Psoas muscle (tissue), 8 donors: ENCODE measurements around the gene MYO1E. TPM values are rescaled to one million over a fixed set of nuclear protein-coding genes. Genes with fewer than 3 reads are reported as not detected.
A peak's percentile ranks its signal among the peaks of the same experiment; 100 is the strongest.

Source experiments
- ATAC-seq, 4 donors: fragments of 200-7000 bp; cut with Tn5 transposase; one replicate each; pipeline ENCODE4 v1.9.1; 2020; ENCODE audit warnings: moderate library complexity in 3 of 4, mild to moderate bottlenecking in 2 of 4
- DNase-seq, 2 donors: peaks; one replicate each; pipeline ENCODE4 v3.0.0-alpha.2; 2020
- H3K27ac ChIP-seq: fragments of 200-600 bp; one replicate; pipeline ENCODE4 v1.8.0; 2022
- H3K27me3 ChIP-seq, 3 donors: fragments of 200-600 bp in 1 of 3; one replicate each; pipeline versions ENCODE4 v1.6.1 to v1.8.0; 2013 to 2022; ENCODE audit warnings: low read length in 2 of 3, mild to moderate bottlenecking in 2 of 3, moderate library complexity in 1 of 3; ENCODE audit not compliant: insufficient read depth in 3 of 3
- H3K36me3 ChIP-seq, 2 donors: fragments of 200-600 bp in 1 of 2; one replicate each; pipeline versions ENCODE4 v1.6.1 to v1.8.0; 2013 to 2022; ENCODE audit warnings: low read depth in 1 of 2, mild to moderate bottlenecking in 1 of 2, moderate library complexity in 1 of 2; ENCODE audit not compliant: insufficient read depth in 1 of 2
- H3K4me1 ChIP-seq: fragments of 200-600 bp; one replicate; pipeline ENCODE4 v1.8.0; 2022
- H3K4me3 ChIP-seq: fragments of 200-600 bp; one replicate; pipeline ENCODE4 v1.8.0; 2022; ENCODE audit warnings: mild to moderate bottlenecking
- H3K9me3 ChIP-seq: fragments of 200-600 bp; one replicate; pipeline ENCODE4 v1.8.0; 2022
- CTCF ChIP-seq: fragments of 200-600 bp; IDR thresholded peaks from one replicate; pipeline ENCODE4 v1.8.0; 2022; ENCODE audit warnings: antibody characterized with exemption
- WGBS, 3 donors: extraction: QIAGEN DNeasy Blood & Tissue Kit; methylation state at CpG; one replicate each; pipeline versions ENCODE4 v1.1.6 to v1.1.7; 2013; 5-methylcytosine and 5-hydroxymethylcytosine counted together
- intact Hi-C, 2 donors: fragments of 100-400 bp; cut with DNase I; formaldehyde crosslinking; loops; one replicate each; pipeline versions ENCODE4 v1.11.0 to v1.14.2; 2022
- polyA plus RNA-seq, 3 donors: library from polyadenylated mRNA; stranded (reverse); fragments of 200-250 nt; gene quantifications; one replicate each; pipeline ENCODE4 v1.2.3, GENCODE V29; 2013
- total RNA-seq, 4 donors: library from RNA; stranded (reverse); fragmentation: NEBNext Ultra II Directional in 2 of 4; extraction: Animal tissue kit (Norgen Biotek cat#: 25700) in 2 of 4; gene quantifications; one replicate each; pipeline versions ENCODE4 v1.2.1 to v1.2.4, GENCODE V29; 2021 to 2023
- donor health status: healthy with polysubstance abuse.
- donor health status: DM: no; HTN: no; CAD: no; lungs with moderate emphysema.
- donor health status: Bipolar disorder and iron deficiency.
- donor health status: healthy.
- donor health status: DM: yes; HTN: yes; CAD: no.
- donor health status: DM: no; HTN: no; CAD: no.
- donor health status: DM: no; HTN: no; CAD: no.
- donor health status: DM: yes; HTN: yes; CAD: no.

The MYO1E gene
- total and polyA plus RNA-seq, 7 donors = 10.0 to 53.7 (median 26.3) TPM

GRCh38 chr15:59170295-59171066 lies 202.2 kb downstream of the MYO1E start:
- intact Hi-C loops = loop anchor here (10.0 kb wide), 2 partner anchors 186 to 324 kb away; partner anchors contain the start of gene RNF111 (in 1 of the 2)
- Histone ChIP-seq H3K4me3 (no peak overlapping the region), H3K36me3 (peaks cover 0 to 25% of the 10 kb centered on the region in 2 donors), H3K9me3 (no peaks in the 10 kb centered on the region), H3K27ac (peak overlapping the region; percentile 47), H3K4me1 (peaks cover under 1% of the 10 kb centered on the region), H3K27me3 (no peaks in the 10 kb centered on the region)
- peak; percentile 58 for DNase-seq
- WGBS, 3 donors = 66 to 70% (median 68%) methylated on average over 12 of the region's 12 CpGs
- TF ChIP-seq CTCF = no peak
- peak; percentile 57 to 79 (median 70) for ATAC-seq

- H3K4me3 ChIP-seq = no peak overlapping the region
- peak in 2 of 4 donors; percentile 41 to 55 for ATAC-seq
- no peak for TF ChIP-seq CTCF
- 82 to 86% (median 83%) methylated on average over 3 of the region's 3 CpGs for WGBS, 3 donors
- H3K4me1 ChIP-seq = no peaks in the 10 kb centered on the region
- intact Hi-C loops = no loop called here
- peak overlapping the region; percentile 47 for H3K27ac ChIP-seq
- DNase-seq = no peak
- H3K27me3 ChIP-seq = no peaks in the 10 kb centered on the region
- no peaks in the 10 kb centered on the region for H3K9me3 ChIP-seq
- peaks cover 0 to 32% of the 10 kb centered on the region in 2 donors for H3K36me3 ChIP-seq
Observed at GRCh38 chr15:59169251-59169708, 203.4 kb downstream of the MYO1E start.

- Histone ChIP-seq H3K36me3 (peaks cover 0 to 27% of the 10 kb centered on the region in 2 donors), H3K27ac (no peak overlapping the region), H3K9me3 (no peaks in the 10 kb centered on the region), H3K4me1 (no peaks in the 10 kb centered on the region), H3K4me3 (no peak overlapping the region), H3K27me3 (no peaks in the 10 kb centered on the region)
- ATAC-seq = no peak
- no peak for TF ChIP-seq CTCF
- no peak for DNase-seq
- intact Hi-C loops = no loop called here
- 88 to 91% (median 90%) methylated on average over 7 of the region's 7 CpGs for WGBS, 3 donors
Observed at GRCh38 chr15:59168536-59168935, 204.1 kb downstream of the MYO1E start.

- 82 to 86% (median 84%) methylated on average over 11 of the region's 11 CpGs for WGBS, 3 donors
- intact Hi-C loops = no loop called here
- H3K36me3 ChIP-seq = peaks cover 0 to 35% of the 10 kb centered on the region in 2 donors
Observed at GRCh38 chr15:59166601-59167265, 205.9 kb downstream of the MYO1E start.

More at GRCh38 chr15:59166601-59167265, 205.9 kb downstream of the MYO1E start:
- Histone ChIP-seq H3K4me1 (no peaks in the 10 kb centered on the region), H3K27me3 (no peaks in the 10 kb centered on the region), H3K9me3 (no peaks in the 10 kb centered on the region), H3K4me3 (no peak overlapping the region), H3K27ac (no peak overlapping the region)
- no peak for DNase-seq
- TF ChIP-seq CTCF = no peak
- ATAC-seq = no peak
